BJ (cell line): Measurements from ENCODE around the gene CDK5. TPM values are rescaled to one million over a fixed set of nuclear protein-coding genes. Genes with fewer than 3 reads are reported as not detected.
A peak's percentile ranks its signal among the peaks of the same experiment; 100 is the strongest.

Experiments
- CTCF ChIA-PET: fragments of 350-600 bp; formaldehyde crosslinking; extraction: SDS; loops from one replicate; lab custom pipeline; 2021; ENCODE audit warnings: antibody characterized with exemption, inconsistent platforms; lab: Yijun Ruan, JAX
- POLR2A ChIA-PET: fragments of 300-600 bp; sonication (Branson Sonifier 250); formaldehyde crosslinking; extraction: SDS; loops from one replicate; lab custom pipeline; 2021; ENCODE audit warnings: antibody characterized with exemption; lab: Charles Lee
- DNase-seq: peaks from one replicate; pipeline ENCODE4 v3.0.0-alpha.2; 2011; ENCODE audit warnings: low read depth
- H3K27me3 ChIP-seq: 2 replicates; pipeline ENCODE4 v1.6.0; 2011; ENCODE audit warnings: low read length; ENCODE audit not compliant: control insufficient read depth, insufficient read depth
- H3K36me3 ChIP-seq: 2 replicates; pipeline ENCODE4 v1.5.1; 2011; ENCODE audit warnings: low read length; ENCODE audit not compliant: control insufficient read depth, insufficient read depth
- H3K4me3 ChIP-seq: 2 replicates; pipeline ENCODE4 v1.5.1; 2011; ENCODE audit warnings: low read depth, mild to moderate bottlenecking, control low read depth, low read length
- polyA plus RNA-seq: library from polyadenylated mRNA; depleted of rRNA; stranded (reverse); fragments of >200 nt; gene quantifications from 2 replicates; pipeline ENCODE4 v1.2.3, GENCODE V29; 2011
- TF ChIP-seq, protein P1 (sequence below): IDR thresholded peaks from 2 replicates; pipeline ENCODE4 v1.5.1; 2011; ENCODE audit warnings: low read depth, mild to moderate bottlenecking, control low read depth, inconsistent platforms, low read length, moderate library complexity; ENCODE audit not compliant: insufficient read depth

The CDK5 gene
- polyA plus RNA-seq, 1 experiment = 33.2 TPM

DNA sequence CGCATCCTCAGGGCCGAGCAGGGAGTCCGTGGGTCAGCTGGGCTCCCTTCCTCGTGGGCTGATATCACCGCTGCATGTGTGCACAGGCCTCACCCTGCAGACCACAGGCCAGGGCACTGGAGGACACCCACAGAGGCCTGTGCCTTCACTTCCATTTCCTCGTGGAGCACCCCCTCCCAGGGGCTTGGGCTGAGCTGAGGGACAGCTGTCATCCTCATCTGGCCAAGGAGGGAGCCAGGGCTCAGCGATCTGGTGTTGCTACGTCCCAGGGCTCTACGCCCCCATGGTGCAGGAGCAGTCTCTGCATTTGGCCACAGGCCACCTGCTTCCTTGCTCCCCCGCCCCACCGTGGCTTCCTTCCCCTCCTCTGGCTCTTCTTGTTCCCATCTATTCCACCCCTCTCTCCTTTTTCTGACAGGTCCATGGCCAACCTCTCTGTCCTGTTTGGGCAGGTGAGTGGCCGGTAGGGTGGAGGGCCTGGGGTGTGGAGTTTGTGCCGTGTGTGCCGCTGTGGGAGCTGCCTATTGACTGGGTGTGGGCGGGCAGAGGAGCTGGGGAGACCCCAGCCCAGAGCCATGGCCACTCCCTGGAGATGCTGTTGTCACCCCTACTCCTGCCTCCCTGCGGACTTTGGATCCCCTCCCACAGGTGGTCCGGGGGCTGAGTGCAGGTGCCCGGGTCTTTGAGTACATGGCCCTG lies 17.7 kb downstream of the CDK5 start:
- H3K36me3 ChIP-seq = peaks cover 14% of the 10 kb centered on the region
- TF ChIP-seq, protein P1, sequence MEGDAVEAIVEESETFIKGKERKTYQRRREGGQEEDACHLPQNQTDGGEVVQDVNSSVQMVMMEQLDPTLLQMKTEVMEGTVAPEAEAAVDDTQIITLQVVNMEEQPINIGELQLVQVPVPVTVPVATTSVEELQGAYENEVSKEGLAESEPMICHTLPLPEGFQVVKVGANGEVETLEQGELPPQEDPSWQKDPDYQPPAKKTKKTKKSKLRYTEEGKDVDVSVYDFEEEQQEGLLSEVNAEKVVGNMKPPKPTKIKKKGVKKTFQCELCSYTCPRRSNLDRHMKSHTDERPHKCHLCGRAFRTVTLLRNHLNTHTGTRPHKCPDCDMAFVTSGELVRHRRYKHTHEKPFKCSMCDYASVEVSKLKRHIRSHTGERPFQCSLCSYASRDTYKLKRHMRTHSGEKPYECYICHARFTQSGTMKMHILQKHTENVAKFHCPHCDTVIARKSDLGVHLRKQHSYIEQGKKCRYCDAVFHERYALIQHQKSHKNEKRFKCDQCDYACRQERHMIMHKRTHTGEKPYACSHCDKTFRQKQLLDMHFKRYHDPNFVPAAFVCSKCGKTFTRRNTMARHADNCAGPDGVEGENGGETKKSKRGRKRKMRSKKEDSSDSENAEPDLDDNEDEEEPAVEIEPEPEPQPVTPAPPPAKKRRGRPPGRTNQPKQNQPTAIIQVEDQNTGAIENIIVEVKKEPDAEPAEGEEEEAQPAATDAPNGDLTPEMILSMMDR = no peak
- POLR2A ChIA-PET = no interaction called here
- H3K27me3 ChIP-seq = no peaks in the 10 kb centered on the region
- DNase-seq = no peak
- no peak overlapping the region for H3K4me3 ChIP-seq
- CTCF ChIA-PET = interaction anchor here (1.8 to 4.0 kb wide), 3 partner anchors 12 to 75 kb away, joined by 5 to 15 read pairs (median 9); partner anchors contain the start of gene ABCB8

DNA sequence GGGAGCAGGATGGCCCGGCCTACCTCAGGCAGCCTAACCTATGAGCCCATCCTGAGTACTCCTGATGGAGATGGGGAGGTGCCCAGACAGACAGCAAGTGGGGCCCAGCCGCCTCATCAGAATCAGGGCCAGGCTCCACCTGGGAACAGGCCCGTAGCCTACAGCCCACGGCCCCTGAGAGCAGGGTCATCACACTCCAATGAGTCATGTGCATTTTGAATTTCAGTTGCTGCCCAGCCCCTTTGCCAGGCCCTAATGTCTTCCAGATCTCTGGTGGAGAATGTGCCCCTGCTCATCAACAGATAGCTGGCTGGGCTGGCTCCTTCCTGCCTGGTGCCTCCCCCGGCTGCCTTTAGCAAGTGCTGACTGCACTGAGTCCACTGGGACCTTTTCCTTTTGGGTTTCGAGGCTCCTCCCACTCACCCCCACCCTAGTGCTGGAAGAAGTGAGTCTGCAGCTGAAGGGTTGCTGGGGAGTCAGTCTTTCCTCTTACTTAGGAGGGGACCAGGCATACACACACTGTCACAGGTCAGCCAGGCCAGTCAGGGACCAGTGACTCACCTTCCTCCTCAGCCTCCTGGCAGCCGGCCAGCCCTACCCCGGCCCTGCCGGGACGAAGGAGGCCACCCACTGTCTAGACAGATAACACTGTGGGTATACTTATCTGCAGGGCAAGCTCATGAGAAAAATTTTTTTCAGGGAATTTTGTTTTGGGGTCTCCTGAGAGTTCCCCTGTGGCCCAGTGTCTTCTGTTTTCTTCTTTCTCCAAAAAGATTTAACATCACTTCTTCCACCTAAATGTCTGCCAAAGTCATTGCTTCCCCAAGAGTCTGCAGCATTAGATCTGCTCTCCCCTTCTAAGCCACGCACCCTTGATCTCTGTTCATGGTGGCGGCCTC lies 18.5 kb downstream of the CDK5 start:
- peak; percentile 70 for DNase-seq
- TF ChIP-seq, protein P1 = no peak
- POLR2A ChIA-PET = interaction anchor here (1.0 kb wide), 1 partner anchor 11 kb away, joined by 4 read pairs; the partner anchor contains the start of gene ABCB8
- Histone ChIP-seq H3K36me3 (peaks cover 15% of the 10 kb centered on the region), H3K27me3 (no peaks in the 10 kb centered on the region), H3K4me3 (no peak overlapping the region)
- CTCF ChIA-PET = interaction anchor here (0.7 to 4.0 kb wide), 5 partner anchors 11 to 76 kb away, joined by 3 to 15 read pairs (median 7); partner anchors contain the start of gene ABCB8

DNA sequence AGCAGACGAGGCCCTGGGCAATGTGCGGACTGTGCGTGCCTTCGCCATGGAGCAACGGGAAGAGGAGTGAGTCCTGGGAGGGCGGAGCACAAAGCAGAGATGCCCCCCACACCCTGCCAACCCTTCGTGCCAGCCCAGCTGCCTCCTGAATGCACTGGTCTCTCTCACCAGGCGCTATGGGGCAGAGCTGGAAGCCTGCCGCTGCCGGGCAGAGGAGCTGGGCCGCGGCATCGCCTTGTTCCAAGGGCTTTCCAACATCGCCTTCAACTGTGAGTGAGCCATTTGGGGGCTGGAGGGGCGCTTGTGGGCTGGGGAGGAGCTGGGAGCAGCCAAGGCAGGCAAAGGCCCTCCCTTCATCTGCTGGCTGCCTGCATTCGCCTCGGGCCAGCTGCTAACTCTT lies 21.8 kb downstream of the CDK5 start:
- no peak for DNase-seq
- POLR2A ChIA-PET = no interaction called here
- no peaks in the 10 kb centered on the region for H3K27me3 ChIP-seq
- TF ChIP-seq, protein P1 = no peak
- peaks cover 11% of the 10 kb centered on the region for H3K36me3 ChIP-seq
- H3K4me3 ChIP-seq = no peak overlapping the region
- CTCF ChIA-PET = interaction anchor here (1.4 kb wide), 1 partner anchor 75 kb away, joined by 3 read pairs; no protein-coding TSS in a partner anchor

DNA sequence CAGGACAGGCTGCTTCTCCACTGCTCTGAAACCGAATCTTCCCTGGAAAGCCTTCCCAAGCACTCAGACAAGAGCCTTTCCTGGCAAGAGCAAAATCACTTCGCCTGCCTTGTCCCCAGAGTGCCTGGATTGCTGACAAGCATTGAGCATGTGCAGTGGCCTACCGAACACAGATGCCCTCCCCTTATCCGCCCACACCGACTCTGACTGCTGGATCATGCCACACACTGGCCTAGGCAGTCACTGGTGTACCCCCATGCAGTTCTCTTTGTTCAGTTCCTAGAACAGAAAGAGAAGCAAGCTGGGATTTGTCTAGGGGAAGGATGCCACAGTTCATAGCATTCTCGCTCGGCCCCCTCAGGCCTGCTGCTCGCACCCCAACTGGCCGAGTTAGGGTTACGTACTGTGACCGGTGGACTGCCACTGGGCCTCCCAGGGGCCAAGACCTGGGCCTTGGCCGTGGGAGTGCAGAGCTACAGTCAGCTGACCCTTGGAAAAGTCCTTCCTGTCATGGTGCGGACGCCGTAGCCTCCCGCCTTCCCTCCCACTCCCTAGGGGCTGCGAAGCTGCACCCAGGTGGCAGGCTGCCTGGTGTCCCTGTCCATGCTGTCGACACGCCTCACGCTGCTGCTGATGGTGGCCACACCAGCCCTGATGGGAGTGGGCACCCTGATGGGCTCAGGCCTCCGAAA lies 22.5 kb downstream of the CDK5 start:
- TF ChIP-seq, protein P1 = no peak
- no peaks in the 10 kb centered on the region for H3K27me3 ChIP-seq
- no peak for DNase-seq
- POLR2A ChIA-PET = no interaction called here
- no peak overlapping the region for H3K4me3 ChIP-seq
- CTCF ChIA-PET = interaction anchor here (0.9 to 1.4 kb wide), 2 partner anchors 16 to 75 kb away, joined by 3 read pairs; no protein-coding TSS in a partner anchor
- peaks cover 10% of the 10 kb centered on the region for H3K36me3 ChIP-seq
